Gastroesophageal sphincter (tissue), 3 donors: ENCODE measurements around the gene KCNJ12.
"Not testable (repeated sequence)": the region's sequence is repeated elsewhere in the genome, so short reads cannot be mapped to it uniquely, and the experiment has no call there.

Experiments used
- CTCF ChIP-seq, 4 experiments: fragments of 200-600 bp in 2 of 4; fragments of 450-650 bp in 2 of 4; sonication (generic) in 1 of 4; IDR thresholded peaks; one replicate each; pipeline ENCODE4 v1.5.1; 2017 to 2019; ENCODE audit warnings: antibody characterized with exemption in 4 of 4, mild to moderate bottlenecking in 2 of 4, moderate library complexity in 2 of 4
- EP300 ChIP-seq: sonication (generic); formaldehyde crosslinking; IDR thresholded peaks from one replicate; pipeline ENCODE4 v1.6.1; 2017; ENCODE audit warnings: antibody characterized with exemption, mild to moderate bottlenecking
- POLR2A ChIP-seq, 2 donors: fragments of 450-650 bp; IDR thresholded peaks; one replicate each; pipeline ENCODE4 v1.6.1; 2017; ENCODE audit warnings: antibody characterized with exemption in 2 of 2, mild to moderate bottlenecking in 2 of 2, moderate library complexity in 1 of 2

- not testable (repeated sequence) for TF ChIP-seq POLR2A (IDR thresholded peaks at IDR 0.05); CTCF (IDR thresholded peaks at IDR 0.05); EP300
These were observed 36.1 kb downstream of the KCNJ12 start for GRCh38 chr17:21412207-21412681.
